ENCODE data around the gene ZNF500. TPM values are rescaled to one million over a fixed set of nuclear protein-coding genes. Genes with fewer than 3 reads are reported as not detected.
A peak's percentile ranks its signal among the peaks of the same experiment; 100 is the strongest.

Gene ZNF500
- total RNA-seq, 1 experiment from 2014 or later = 18.3 TPM

- Histone ChIP-seq H4K91ac (ENCODE audit: insufficient read length, low read depth, low read length) (no peak overlapping the region), H3K27me3 (ENCODE audit: insufficient read depth, low read length) (no peaks in the 10 kb centered on the region), H2AFZ (ENCODE audit: low read length) (no peak overlapping the region), H3K4me2 (ENCODE audit: insufficient read depth, insufficient read length, low read length) (no peak overlapping the region), H3K56ac (ENCODE audit: insufficient read length, low read depth, low read length) (no peak overlapping the region), H2BK120ac (ENCODE audit: low read depth, low read length, poor library complexity, severe bottlenecking) (no peak overlapping the region), H2AK5ac (ENCODE audit: insufficient read length, low read length) (no peak overlapping the region), H3K18ac (ENCODE audit: insufficient read length, low read depth, low read length) (no peak overlapping the region), H3T11ph (ENCODE audit: low read length) (no peak overlapping the region), H4K20me1 (ENCODE audit: control insufficient read depth, insufficient read depth, insufficient read length) (no peaks in the 10 kb centered on the region), H3K79me1 (ENCODE audit: insufficient read depth, low read depth, low read length, poor library complexity, severe bottlenecking) (no peaks in the 10 kb centered on the region), H2BK15ac (ENCODE audit: low read depth, low read length) (no peak overlapping the region), H3K79me2 (ENCODE audit: insufficient read depth, low read length) (no peaks in the 10 kb centered on the region), H2BK20ac (ENCODE audit: low read depth, low read length, poor library complexity, severe bottlenecking) (no peak overlapping the region), H3K9me3 (ENCODE audit: control insufficient read depth, low read depth, low read length) (no peaks in the 10 kb centered on the region), H2BK12ac (ENCODE audit: insufficient read length, low read depth, low read length) (no peak overlapping the region), H4K5ac (ENCODE audit: insufficient read length, low read depth, low read length) (no peak overlapping the region), H3K14ac (ENCODE audit: insufficient read depth, low read length) (no peak overlapping the region), H3K23ac (ENCODE audit: insufficient read length, low read depth, low read length) (no peak overlapping the region), H2BK5ac (ENCODE audit: insufficient read length, low read length) (no peak overlapping the region), H3K23me2 (ENCODE audit: insufficient read length, low read depth, low read length, poor library complexity, severe bottlenecking) (no peaks in the 10 kb centered on the region), H3K4ac (ENCODE audit: low read depth, low read length) (no peak overlapping the region), H3K9ac (ENCODE audit: extremely low read depth, insufficient read length, low read length) (no peak overlapping the region), H3K4me1 (ENCODE audit: insufficient read depth, low read length) (peaks cover 3% of the 10 kb centered on the region; the same call in 1 of the 2 replicates), H4K8ac (replicated peaks; ENCODE audit: insufficient read length, low read depth, low read length) (no peak overlapping the region), H3K27ac (ENCODE audit: insufficient read length, low read depth, low read length) (no peak overlapping the region)
- Mint-ChIP-seq H3K27me3 (ENCODE audit: low read depth) (no peaks in the 10 kb centered on the region; the same call in 1 of the 2 replicates), H3K36me3 (ENCODE audit: insufficient read depth in 1 of 3, low read depth in 3 of 3) (no peaks in the 10 kb centered on the region), H3K27ac (peak overlapping the region in 2 of 3 experiments; percentile 28 to 29; a peak in 3 of 7 replicates), H3K4me1 (peaks cover 15 to 24% of the 10 kb centered on the region in 2 experiments), H3K9me3 (no peaks in the 10 kb centered on the region), H3K4me3 (no peak overlapping the region)
- TF ChIP-seq CTCF (conservative IDR thresholded peaks at IDR 0.05) = no peak
- WGBS (ENCODE audit: extremely low coverage, insufficient read length, low lambda C conversion rate) = no CpG with 5 or more reads among the region's 9 CpGs
- DNase-seq = no peak
Measured at GRCh38 chr16:4788489-4788889, 21.5 kb upstream of the ZNF500 start.

Data from H9 (cell line).